GM12891 (cell line): ENCODE measurements around the gene ALDH1L2.

Experiments
- DNase-seq: peaks from one replicate; pipeline ENCODE4 v3.0.0; 2011; ENCODE audit warnings: low spot score; ENCODE audit not compliant: insufficient read length
- FAIRE-seq: peaks from 2 replicates; lab custom pipeline; 2011; peaks lifted over from hg19 to GRCh38; lab: Jason Lieb, UNC
- PAX5 ChIP-seq: IDR thresholded peaks from 2 replicates; pipeline ENCODE4 v1.6.1; 2011; ENCODE audit warnings: low read length, moderate library complexity, mild to moderate bottlenecking; ENCODE audit not compliant: insufficient read depth, severe bottlenecking
- POLR2A ChIP-seq: IDR thresholded peaks from 2 replicates; pipeline ENCODE4 v1.6.1; 2011; ENCODE audit warnings: low read depth, low read length, control low read depth
- POLR2AphosphoS5 ChIP-seq: IDR thresholded peaks from 2 replicates; pipeline ENCODE4 v1.6.1; 2011; ENCODE audit warnings: low read depth, low read length, control low read depth
- POU2F2 ChIP-seq: IDR thresholded peaks from 2 replicates; pipeline ENCODE4 v1.6.1; 2011; ENCODE audit warnings: low read depth, mild to moderate bottlenecking, control low read depth, low read length, moderate library complexity
- SPI1 ChIP-seq: IDR thresholded peaks from 2 replicates; pipeline ENCODE4 v1.6.1; 2011; ENCODE audit warnings: low read depth, low read length, control low read depth
- TAF1 ChIP-seq: IDR thresholded peaks from 2 replicates; pipeline ENCODE4 v1.6.1; 2011; ENCODE audit warnings: low read depth, low read length, control low read depth

Gene ALDH1L2

GRCh38 chr12:105067511-105068031 lies 16.7 kb downstream of the ALDH1L2 start:
- DNase-seq (no peak), FAIRE-seq (no peak)
- TF ChIP-seq SPI1 (no peak), PAX5 (no peak), POLR2AphosphoS5 (no peak), POU2F2 (no peak), TAF1 (no peak), POLR2A (no peak)

- TF ChIP-seq POU2F2 = no peak
- no peak for TF ChIP-seq POLR2AphosphoS5
- no peak for TF ChIP-seq PAX5
- TF ChIP-seq TAF1 = no peak
- TF ChIP-seq POLR2A = no peak
- TF ChIP-seq SPI1 = no peak
- FAIRE-seq (no peak), DNase-seq (no peak)
Observed at GRCh38 chr12:105064564-105065178, 19.6 kb downstream of the ALDH1L2 start.

- DNase-seq (no peak), FAIRE-seq (no peak)
- TF ChIP-seq POU2F2 = no peak
- TF ChIP-seq POLR2AphosphoS5 = no peak
- TF ChIP-seq SPI1 = no peak
- TF ChIP-seq POLR2A = no peak
- no peak for TF ChIP-seq TAF1
- no peak for TF ChIP-seq PAX5
Observed at GRCh38 chr12:105060715-105061378, 23.4 kb downstream of the ALDH1L2 start.

- TF ChIP-seq POLR2AphosphoS5 (no peak), POLR2A (no peak), SPI1 (no peak)
- FAIRE-seq = no peak
- no peak for DNase-seq
Observed at GRCh38 chr12:105057174-105057573, 27.1 kb downstream of the ALDH1L2 start.

GRCh38 chr12:105053116-105053572 lies 31.1 kb downstream of the ALDH1L2 start:
- FAIRE-seq (peak; percentile 94), DNase-seq (no peak)
- TF ChIP-seq POLR2A (no peak), POU2F2 (no peak), POLR2AphosphoS5 (no peak), PAX5 (no peak), TAF1 (no peak), SPI1 (no peak)

- peak; percentile 20 for FAIRE-seq
Observed at GRCh38 chr12:105051981-105052380, 32.3 kb downstream of the ALDH1L2 start.

GRCh38 chr12:105048315-105048714 lies 35.9 kb downstream of the ALDH1L2 start:
- DNase-seq = no peak

More at GRCh38 chr12:105051981-105052380, 32.3 kb downstream of the ALDH1L2 start:
- DNase-seq = no peak
- TF ChIP-seq POLR2A (no peak), TAF1 (no peak), PAX5 (no peak), POLR2AphosphoS5 (no peak), POU2F2 (no peak), SPI1 (no peak)

GRCh38 chr12:105047308-105047707 lies 37.0 kb downstream of the ALDH1L2 start:
- FAIRE-seq (no peak), DNase-seq (no peak)

More at GRCh38 chr12:105048315-105048714, 35.9 kb downstream of the ALDH1L2 start:
- TF ChIP-seq PAX5 = no peak
- TF ChIP-seq POLR2AphosphoS5 = no peak
- TF ChIP-seq SPI1 = peak; percentile 74
- FAIRE-seq = peak; percentile 45

GRCh38 chr12:105041186-105041585 lies 43.1 kb downstream of the ALDH1L2 start:
- TF ChIP-seq POLR2AphosphoS5 (no peak), PAX5 (no peak)
- no peak for FAIRE-seq
- DNase-seq = no peak

More at GRCh38 chr12:105047308-105047707, 37.0 kb downstream of the ALDH1L2 start:
- no peak for TF ChIP-seq POLR2A

GRCh38 chr12:105040476-105040875 lies 43.8 kb downstream of the ALDH1L2 start:
- no peak for DNase-seq
- FAIRE-seq = no peak
- TF ChIP-seq TAF1 = no peak
- TF ChIP-seq SPI1 = no peak
